HG02852 (cell line): ENCODE results near the gene ARFGAP3.

Source experiments
- ATAC-seq: cut with Tn5 transposase; IDR thresholded peaks from one replicate; pipeline ENCODE4 v1.9.1; 2021; ENCODE audit warnings: mild to moderate bottlenecking, moderate library complexity; ENCODE audit not compliant: unreplicated experiment

The ARFGAP3 gene

DNA sequence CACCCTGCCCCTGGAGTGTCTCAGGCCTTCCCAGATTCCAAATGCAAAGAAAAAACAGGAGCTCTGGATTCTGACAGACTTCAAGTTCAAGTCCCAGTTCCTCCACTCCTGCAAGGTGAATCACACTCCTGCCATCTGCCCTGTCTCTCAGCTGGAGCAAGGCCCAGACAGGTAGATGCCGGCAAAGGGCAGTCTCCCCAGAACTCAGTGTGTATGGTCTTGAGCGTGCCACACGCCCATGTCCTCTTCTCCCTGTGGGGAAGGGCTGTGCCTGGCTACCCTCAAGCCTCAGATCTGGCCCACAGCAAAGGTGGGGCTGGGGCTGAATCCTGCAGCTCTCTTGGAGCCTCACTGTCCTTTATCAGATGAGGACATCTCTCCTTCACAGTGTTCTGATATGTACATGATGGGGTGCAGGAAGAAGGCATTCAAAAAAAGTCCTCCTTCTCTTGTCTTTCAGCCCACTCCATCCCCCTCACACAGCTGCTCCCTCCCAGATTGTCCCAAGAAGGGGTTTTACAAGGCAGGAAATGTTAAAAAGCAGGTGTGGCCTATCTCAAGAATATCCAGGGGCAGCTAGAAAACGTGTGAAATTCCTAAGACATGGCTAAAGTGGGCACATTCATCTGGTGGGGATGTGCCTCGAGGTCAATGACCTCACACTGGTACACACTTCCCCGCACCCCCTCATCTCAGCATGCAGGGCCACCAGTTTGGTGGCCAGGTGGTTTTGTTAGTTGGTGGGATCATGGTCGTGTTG is 27.7 kb upstream of the ARFGAP3 start:
- ATAC-seq: no peak

DNA sequence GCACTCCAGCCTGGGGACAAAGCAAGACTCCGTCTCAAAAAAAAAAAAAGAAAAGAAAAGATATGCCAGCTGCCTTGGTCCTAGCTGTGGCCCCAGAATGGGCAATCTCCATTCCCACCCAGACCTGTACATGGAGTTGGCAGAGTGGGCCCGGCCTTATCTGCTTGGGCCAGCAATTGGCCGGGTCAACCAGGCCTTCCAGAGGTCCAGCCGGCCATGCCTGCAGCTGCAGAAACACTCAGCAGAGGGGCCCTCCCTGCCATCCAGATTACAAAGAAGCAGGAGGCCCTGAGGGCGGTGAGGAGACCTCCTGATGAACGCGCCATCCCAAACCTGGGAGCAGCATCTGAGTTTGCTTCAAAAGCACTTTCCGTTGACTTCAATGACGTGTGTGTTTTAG is 26.9 kb upstream of the ARFGAP3 start:
- ATAC-seq: no peak

- ATAC-seq: no peak
Observed at GRCh38 chr22:42883121-42883520, 26.0 kb upstream of the ARFGAP3 start.

DNA sequence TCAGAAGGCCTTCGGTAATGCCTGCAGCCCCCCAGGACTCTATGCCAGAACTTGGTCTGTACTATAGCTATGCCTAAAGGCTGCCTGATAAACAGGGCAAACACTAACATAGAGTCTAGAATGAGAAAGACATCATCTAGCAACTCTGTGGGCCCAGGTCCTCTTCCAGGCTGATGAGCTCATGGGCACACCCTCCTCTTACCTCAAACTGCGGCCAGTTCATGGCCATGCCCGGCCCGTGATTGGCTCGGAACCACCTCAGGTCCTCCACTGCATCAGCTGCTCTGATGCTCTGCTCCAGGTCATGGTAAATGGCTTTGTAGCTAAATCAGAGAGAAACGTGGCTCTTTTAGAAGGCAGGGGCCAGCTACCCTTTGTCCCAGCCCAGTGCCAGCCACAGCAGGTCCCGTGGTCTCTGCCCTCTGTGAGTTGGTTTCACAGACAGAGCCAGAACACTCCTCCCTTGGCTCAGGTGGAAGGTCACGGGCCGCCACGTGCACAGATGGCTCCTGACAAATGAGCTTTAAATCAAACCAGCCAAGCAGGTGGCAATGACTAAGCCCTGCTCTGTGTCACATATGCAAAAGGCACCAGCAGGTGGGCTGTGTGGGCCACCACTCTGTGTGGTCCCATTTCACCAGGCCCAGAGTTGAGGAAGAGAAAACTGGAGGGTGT is 25.0 kb upstream of the ARFGAP3 start:
- no peak for ATAC-seq

- ATAC-seq: no peak
Observed at GRCh38 chr22:42881298-42881697, 24.2 kb upstream of the ARFGAP3 start.

- ATAC-seq: no peak
Observed at GRCh38 chr22:42880815-42881214, 23.7 kb upstream of the ARFGAP3 start.

DNA sequence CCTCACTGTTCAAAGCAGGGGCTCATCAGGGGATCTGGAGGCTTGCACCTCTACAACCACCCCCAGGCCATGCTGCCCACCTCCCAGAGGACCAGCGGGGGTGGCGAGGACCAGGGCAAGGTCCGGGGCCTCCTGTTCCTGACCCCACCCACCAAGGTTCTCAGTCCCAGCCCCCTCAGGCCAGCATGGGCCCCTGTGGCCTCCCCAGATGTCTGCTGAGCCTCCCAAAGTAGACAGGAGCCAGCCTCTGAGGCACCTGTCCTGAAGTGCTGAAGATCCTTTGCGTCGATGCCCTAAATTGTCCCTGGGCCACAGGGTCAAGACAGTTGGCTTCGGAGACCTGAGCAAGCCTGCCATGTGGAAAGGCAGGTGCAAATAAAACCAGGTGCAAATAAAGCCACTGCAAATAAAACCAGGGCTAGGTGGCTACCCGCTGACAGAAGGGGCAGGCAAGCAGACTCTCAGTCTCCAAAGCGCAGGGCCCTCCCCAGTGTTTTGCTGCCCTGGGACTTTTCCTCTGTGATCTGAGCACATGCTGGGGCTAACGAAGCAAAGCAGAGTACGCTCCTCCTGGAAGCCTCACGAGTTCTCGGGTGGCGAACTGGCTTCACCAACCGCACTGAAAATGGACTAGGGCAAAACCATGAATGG is 22.4 kb upstream of the ARFGAP3 start:
- ATAC-seq: no peak

- no peak for ATAC-seq
Observed at GRCh38 chr22:42878561-42879305, 21.7 kb upstream of the ARFGAP3 start.

- no peak for ATAC-seq
Observed at GRCh38 chr22:42877597-42878340, 20.7 kb upstream of the ARFGAP3 start.

DNA sequence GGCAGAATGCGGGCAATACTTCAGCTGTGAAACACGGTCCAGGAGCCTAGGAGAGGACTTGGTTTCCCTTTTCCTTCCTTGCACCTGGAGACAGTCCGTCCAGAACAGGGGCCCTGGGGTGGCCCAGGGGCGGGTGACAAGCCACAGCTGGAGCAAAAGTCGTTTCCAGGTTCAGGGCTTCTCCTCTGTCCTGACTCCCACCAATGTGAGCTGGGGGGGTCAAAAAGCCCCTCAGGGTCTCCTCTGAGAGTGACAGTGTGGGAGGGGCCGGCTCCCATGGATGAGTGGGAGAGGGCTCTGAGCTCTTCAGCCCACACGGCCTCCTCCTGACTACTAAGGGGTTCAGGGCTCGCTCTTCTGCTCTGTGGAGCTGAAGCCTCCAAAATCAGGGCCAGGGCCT is 20.1 kb upstream of the ARFGAP3 start:
- no peak for ATAC-seq

DNA sequence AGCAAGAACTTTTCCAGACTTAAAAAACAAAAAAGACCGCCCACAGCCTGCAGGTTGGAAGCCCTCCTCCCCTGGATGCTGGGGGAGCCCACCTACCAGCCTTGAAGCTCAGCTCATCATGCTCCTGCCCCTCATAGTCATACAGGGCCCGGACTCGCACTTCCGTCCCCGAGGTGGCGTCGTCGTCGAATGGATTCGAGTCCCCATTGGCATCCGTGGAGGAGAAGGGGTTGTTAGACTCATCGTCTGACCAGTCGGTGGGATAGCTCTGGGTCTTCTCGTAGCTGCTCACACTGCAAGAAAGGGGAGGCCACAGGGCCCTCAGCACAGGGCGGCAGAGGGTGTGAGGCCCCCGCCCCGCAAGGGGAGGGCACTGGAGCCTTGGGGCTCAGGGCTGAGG is 19.0 kb upstream of the ARFGAP3 start:
- ATAC-seq: no peak

GRCh38 chr22:42874010-42874409 is 16.9 kb upstream of the ARFGAP3 start:
- ATAC-seq: no peak

- no peak for ATAC-seq
Observed at GRCh38 chr22:42873356-42873755, 16.3 kb upstream of the ARFGAP3 start.

DNA sequence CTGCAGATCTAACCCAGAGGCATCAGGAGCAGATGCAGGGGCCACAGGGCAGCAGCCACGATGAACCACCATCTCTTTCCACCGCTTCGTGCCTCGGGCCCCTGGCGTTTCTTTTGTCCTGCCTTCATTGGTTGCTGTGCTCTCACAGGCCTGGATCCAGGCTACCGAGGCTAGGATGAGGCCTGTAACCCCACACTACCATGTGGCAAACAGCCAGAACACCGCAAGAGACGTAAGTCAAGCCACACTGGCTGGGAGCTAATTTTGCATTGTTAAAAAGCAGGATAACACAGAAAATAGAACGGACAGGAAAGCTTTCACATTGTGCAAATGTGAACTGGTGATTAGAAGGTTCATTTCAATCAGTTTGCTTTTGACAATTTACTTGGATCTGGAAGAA is 15.7 kb upstream of the ARFGAP3 start:
- ATAC-seq: no peak

DNA sequence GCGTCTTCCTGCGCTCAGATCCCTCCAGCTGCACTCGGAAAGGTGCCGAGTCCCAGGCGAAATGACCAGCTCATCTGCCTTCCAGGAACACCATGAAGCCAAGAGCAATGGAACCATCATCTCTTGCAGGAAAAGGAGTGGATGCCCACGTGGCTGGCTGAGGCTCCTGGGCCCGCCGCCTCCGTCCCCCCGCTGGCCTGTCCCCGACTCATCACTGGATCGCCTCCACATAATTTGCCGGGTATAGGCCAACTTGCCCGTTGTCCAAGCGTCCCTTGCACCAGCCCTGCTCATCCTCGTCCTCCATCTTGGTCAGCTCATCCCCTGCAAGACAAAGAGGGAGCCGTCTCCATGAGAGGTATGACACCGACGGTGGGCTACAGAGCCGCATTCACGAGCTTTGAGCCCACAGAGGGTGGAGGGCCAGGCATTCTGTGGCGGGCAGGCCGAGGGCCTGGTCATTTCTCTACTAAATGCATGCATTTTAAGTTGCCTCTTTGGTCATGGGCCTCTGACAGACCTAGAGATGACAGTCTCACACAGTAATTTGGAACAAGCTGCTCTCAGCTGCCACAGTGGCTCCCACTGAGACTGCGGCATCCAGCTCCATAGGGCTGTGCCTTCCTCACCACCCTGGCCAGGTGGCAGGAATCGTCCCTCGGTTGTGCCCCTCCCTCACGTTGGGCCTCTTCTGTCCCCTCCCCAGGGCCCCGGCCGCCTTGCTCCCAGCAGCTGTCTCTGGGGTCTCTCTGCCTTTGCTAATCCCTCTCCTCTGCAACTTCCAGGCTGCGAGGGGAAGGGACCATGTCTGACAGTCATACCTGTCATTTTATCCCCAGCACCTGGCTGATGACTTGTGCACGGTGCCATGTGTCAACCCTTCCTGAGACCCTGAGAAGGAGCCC is 14.3 kb upstream of the ARFGAP3 start:
- ATAC-seq: no peak

GRCh38 chr22:42869888-42870480 is 12.9 kb upstream of the ARFGAP3 start:
- no peak for ATAC-seq

DNA sequence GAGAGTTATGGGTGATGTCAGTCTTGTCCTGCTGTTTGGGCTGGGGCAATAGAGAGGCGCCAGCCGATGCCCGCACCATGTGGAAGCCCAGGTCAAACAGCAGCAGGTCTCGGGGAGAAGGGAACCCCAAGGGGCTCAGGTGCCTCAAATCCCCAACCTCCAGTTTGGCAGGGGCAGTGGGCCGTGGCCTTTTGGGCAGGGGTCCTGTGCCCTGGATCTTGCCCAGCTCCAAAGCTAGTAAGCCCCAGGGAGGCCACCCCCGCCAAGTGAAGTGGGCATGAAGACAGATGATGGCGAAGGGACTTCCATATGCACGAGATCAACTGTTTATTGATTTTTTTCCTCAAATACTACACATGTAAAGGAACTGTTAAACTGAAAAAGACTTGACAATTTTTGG is 12.4 kb upstream of the ARFGAP3 start:
- no peak for ATAC-seq

DNA sequence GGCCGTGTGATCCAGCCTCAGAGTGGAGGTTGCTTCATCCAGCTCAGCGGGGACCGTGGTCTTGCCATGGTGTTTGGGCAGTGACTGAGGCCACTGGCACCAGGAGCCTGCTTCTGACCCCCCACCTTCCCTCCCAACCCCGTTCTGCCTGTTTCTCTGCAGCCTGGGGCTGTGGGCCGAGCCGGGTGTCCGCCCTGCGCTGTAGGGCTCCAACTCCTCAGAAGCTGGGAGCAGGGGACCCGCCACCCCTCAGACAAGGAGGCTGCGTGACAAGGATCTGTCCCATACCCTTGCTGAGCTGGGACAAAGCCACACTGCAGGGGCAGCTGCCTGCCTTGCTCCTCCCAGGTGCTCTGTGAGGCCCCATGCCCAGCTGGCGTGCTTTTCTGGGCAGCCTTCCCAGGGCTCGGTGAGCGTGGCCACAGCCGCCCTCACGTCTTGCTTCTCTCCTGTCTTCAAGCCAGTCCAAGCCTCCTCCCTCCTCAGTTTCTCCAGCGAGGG is 11.7 kb upstream of the ARFGAP3 start:
- no peak for ATAC-seq

DNA sequence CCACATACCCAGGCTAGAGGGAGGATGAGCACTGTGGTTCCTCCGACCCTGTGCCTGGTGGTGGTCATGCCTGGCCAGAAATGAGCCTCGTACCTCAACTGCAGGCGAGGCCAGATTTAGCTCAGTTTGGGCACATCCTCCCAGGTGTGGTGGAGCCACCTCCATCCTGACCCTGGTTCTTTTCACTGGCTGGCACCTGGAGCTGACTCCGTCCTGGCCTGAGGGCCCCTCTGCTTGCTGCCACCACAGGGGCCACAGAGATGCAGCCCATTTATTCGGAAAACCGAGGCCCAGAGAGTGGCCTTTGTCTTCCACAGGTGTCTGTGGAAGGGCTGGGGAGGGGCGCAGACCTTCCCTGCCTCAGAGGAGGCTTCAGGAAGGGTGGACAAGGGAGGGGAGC is 9.0 kb upstream of the ARFGAP3 start:
- no peak for ATAC-seq
